ENCODE data around the gene TM6SF1. TPM values are rescaled to one million over a fixed set of nuclear protein-coding genes. Genes with fewer than 3 reads are reported as not detected.
A peak's percentile ranks its signal among the peaks of the same experiment; 100 is the strongest.

Gene TM6SF1
- total and polyA plus RNA-seq, 2 of the 8 experiments (the other 6 are each of a cell fraction or from before 2014, with no cell fraction given): 0.74 to 1.0 TPM

DNA sequence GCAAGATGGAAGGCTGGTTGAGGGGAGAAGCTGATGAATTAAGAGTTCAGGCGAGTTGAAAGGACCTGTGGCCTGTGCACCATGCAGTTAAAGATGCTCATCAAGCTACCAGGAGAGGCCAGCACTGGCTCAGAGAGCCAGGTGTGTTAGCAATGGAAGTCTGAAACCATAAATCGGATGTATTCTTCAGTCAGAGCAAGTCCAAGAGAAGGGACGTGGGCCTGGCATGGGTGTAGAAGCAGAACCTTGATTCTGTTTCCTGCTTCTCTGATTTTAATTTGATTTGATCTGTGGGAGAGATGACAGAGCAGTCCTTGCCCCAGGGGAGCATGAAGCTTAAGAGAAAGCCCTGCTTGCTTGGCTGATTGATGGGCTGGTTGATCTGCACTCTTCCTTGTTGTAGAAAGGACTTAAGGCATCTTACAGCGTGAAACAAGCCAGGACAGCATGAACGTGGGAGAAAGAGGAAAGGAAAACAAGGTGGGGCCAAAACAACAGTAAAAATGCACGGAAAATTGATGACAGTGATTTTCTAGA is 10.9 kb downstream of the TM6SF1 start:
- Histone ChIP-seq H3K27ac (ENCODE audit: low read depth, low read length) (no peak overlapping the region), H3K4me3 (ENCODE audit: extremely low read depth in 1 of 4, insufficient read depth in 2 of 4, low read depth in 3 of 4, low read length in 4 of 4) (no peak overlapping the region), H3K4ac (replicated peaks; ENCODE audit: insufficient read length, low read depth, low read length) (no peak overlapping the region), H2BK20ac (ENCODE audit: low read length) (no peak overlapping the region), H3K23me2 (ENCODE audit: low read depth, low read length) (no peaks in the 10 kb centered on the region; the same call in 1 of the 2 replicates), H3K4me1 (replicated peaks in 1 of 4; ENCODE audit: control insufficient read depth in 3 of 4, insufficient read depth in 4 of 4, low read length in 3 of 4) (no peaks in the 10 kb centered on the region), H4K91ac (replicated peaks; ENCODE audit: insufficient read length, low read length) (no peak overlapping the region), H3K27me3 (replicated peaks in 1 of 4; ENCODE audit: control insufficient read depth in 3 of 4, extremely low read depth in 1 of 4, insufficient read depth in 3 of 4, low read length in 3 of 4) (no peaks in the 10 kb centered on the region; a peak in 1 of 7 replicates), H4K5ac (ENCODE audit: insufficient read length, low read depth, low read length) (no peak overlapping the region), H3K36me3 (ENCODE audit: control insufficient read depth in 2 of 4, insufficient read depth in 4 of 4, low read length in 3 of 4) (no peaks in the 10 kb centered on the region), H2BK5ac (ENCODE audit: low read depth, low read length) (no peak overlapping the region), H3K79me1 (ENCODE audit: low read depth, low read length) (no peaks in the 10 kb centered on the region; the same call in 1 of the 2 replicates), H4K8ac (ENCODE audit: extremely low read depth, insufficient read depth, low read length) (no peak overlapping the region), H3K9ac (replicated peaks in 1 of 4; ENCODE audit: extremely low read depth in 1 of 4, low read depth in 3 of 4, low read length in 3 of 4) (no peak overlapping the region), H3K56ac (replicated peaks; ENCODE audit: insufficient read length, low read depth, low read length) (no peak overlapping the region), H2BK120ac (replicated peaks; ENCODE audit: low read depth, low read length) (no peak overlapping the region), H4K20me1 (replicated peaks in 1 of 2; ENCODE audit: control insufficient read depth in 1 of 2, insufficient read depth in 2 of 2, low read length in 2 of 2) (no peaks in the 10 kb centered on the region), H2AFZ (ENCODE audit: low read length) (no peak overlapping the region), H3K9me3 (ENCODE audit: insufficient read depth in 2 of 2, low read depth in 1 of 2, low read length in 1 of 2) (no peaks in the 10 kb centered on the region), H2BK15ac (ENCODE audit: low read length) (no peak overlapping the region), H2BK12ac (ENCODE audit: low read depth, low read length) (no peak overlapping the region), H3K14ac (ENCODE audit: insufficient read length) (no peak overlapping the region), H3K79me2 (ENCODE audit: control insufficient read depth in 1 of 2, insufficient read depth in 2 of 2, low read length in 2 of 2) (no peaks in the 10 kb centered on the region), H3K4me2 (ENCODE audit: insufficient read depth in 1 of 2, low read depth in 2 of 2, low read length in 2 of 2) (no peak overlapping the region), H3K18ac (ENCODE audit: extremely low read depth, low read length) (no peak overlapping the region), H2AK5ac (ENCODE audit: low read depth, low read length) (no peak overlapping the region), H3K23ac (ENCODE audit: insufficient read length) (no peak overlapping the region)
- TF ChIP-seq RAD21 (IDR thresholded peaks at IDR 0.05 in 1 of 2, conservative IDR thresholded peaks at IDR 0.05 in 1 of 2; ENCODE audit: low read depth in 2 of 2, low read length in 2 of 2) (peak in 1 of 2 experiments; percentile 1; a peak in 1 of 4 replicates), RFX5 (IDR thresholded peaks at IDR 0.05; ENCODE audit: borderline replicate concordance, low read depth, low read length) (no peak)
- TF ChIP-seq, protein P1, sequence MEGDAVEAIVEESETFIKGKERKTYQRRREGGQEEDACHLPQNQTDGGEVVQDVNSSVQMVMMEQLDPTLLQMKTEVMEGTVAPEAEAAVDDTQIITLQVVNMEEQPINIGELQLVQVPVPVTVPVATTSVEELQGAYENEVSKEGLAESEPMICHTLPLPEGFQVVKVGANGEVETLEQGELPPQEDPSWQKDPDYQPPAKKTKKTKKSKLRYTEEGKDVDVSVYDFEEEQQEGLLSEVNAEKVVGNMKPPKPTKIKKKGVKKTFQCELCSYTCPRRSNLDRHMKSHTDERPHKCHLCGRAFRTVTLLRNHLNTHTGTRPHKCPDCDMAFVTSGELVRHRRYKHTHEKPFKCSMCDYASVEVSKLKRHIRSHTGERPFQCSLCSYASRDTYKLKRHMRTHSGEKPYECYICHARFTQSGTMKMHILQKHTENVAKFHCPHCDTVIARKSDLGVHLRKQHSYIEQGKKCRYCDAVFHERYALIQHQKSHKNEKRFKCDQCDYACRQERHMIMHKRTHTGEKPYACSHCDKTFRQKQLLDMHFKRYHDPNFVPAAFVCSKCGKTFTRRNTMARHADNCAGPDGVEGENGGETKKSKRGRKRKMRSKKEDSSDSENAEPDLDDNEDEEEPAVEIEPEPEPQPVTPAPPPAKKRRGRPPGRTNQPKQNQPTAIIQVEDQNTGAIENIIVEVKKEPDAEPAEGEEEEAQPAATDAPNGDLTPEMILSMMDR (IDR thresholded peaks at IDR 0.05; ENCODE audit: control extremely low read depth in 1 of 3, insufficient read depth in 1 of 3, low read depth in 1 of 3, low read length in 3 of 3): peak in 1 of 3 experiments; percentile 6; a peak in 1 of 4 replicates
- DNase-seq (ENCODE audit: low read depth in 1 of 2, low spot score in 2 of 2) (no peak), FAIRE-seq (no peak)
- CTCF ChIA-PET (ENCODE audit: partially characterized antibody): interaction anchor here (0.6 to 1.2 kb wide), 3 partner anchors 10 to 373 kb away, joined by 3 to 4 read pairs (median 3); no protein-coding TSS in a partner anchor
- WGBS, 2 experiments (ENCODE audit: extremely low coverage in 1 of 2, insufficient coverage in 1 of 2, insufficient read length in 1 of 2, insufficient replicate concordance in 2 of 2, low coverage in 1 of 2, low lambda C conversion rate in 2 of 2, missing lambda C conversion rate in 1 of 2): 82% methylated on average over 6 of the region's 6 CpGs; no CpG with 5 or more reads in 1 of the 2 experiments
- POLR2A ChIA-PET (ENCODE audit: partially characterized antibody): interaction anchor here (1.3 kb wide), 1 partner anchor 11 kb away, joined by 4 read pairs; no protein-coding TSS in a partner anchor

All from H1 (cell line).